HG03460 (cell line): Measurements from ENCODE around the gene OCA2.

Experiments
- ATAC-seq: cut with Tn5 transposase; IDR thresholded peaks from one replicate; pipeline ENCODE4 v1.9.1; 2021; ENCODE audit not compliant: unreplicated experiment

OCA2 gene

DNA sequence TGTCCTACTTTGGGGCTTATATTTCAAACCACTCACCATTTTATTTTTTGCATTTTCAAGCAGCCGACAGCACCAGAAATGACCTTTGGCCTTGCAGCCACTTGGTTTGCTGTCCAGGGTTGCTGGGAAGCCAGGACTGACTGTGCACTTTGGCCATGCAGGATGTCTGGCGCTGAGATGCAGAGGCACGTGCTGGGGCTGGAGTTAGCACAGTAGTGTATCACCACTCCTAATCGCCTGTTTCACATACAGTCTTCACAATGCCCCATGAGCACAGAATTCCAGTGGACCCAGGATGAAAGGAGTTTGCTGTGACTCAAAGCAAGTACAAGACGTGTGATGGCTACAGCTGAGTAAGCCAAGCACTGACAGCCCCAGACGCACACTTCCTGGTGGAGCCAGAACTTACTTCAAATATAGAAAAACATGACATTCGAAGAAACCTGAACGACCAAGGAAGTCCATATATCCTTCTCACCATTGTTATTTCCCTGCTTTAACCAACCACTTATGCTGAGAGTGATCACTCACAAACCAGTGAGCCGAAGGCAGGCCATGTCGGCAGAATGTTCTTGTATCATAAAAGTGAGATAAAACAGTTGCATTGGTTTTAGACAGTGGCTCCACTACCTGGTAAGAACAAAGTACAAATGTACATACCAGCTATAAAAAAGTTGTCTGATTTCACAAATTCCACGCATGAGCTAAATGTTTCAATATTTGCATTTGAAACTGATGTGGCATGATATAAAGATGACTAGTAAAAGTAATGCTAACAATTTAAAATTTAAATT, 16.0 kb downstream of the OCA2 start:
- no peak for ATAC-seq

DNA sequence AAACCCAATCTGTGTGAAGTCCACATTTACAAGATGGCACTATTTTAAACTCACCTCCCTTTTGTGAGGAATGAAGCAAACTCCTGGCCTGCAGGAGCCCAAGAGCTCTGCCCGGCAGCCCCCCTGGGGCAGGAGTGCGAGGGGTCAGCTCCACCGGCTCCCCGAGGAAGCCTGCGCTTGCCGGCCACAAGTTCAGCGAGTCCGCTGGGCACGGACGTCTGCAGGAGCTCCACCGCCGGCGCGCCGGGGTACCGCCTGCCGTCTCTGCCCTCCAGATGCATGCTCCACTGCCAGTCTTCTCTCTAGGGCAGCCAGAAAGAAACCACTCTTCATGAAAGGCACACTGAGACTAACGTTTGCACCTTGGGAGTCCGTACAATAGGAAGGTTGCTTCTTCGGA, 17.5 kb downstream of the OCA2 start:
- ATAC-seq, result no peak

DNA sequence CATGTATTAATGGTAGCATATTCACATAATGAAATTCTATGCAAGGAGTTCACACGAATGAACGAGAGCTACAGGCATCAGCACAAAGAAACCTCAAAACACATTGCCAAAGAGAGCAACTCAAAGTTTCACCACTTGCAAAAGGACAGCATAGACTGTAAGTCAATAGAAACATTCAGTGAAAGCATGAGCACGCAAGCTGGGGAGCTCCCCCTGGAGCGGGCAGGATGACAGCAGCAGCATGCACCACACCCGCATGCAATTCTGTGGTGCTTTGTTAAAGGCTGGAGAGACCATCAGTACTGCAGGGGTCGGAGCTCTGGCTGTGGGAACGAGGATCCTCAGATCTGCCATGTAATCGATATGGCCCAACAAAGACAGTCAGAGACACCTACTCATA, 18.7 kb downstream of the OCA2 start:
- ATAC-seq, result no peak

DNA sequence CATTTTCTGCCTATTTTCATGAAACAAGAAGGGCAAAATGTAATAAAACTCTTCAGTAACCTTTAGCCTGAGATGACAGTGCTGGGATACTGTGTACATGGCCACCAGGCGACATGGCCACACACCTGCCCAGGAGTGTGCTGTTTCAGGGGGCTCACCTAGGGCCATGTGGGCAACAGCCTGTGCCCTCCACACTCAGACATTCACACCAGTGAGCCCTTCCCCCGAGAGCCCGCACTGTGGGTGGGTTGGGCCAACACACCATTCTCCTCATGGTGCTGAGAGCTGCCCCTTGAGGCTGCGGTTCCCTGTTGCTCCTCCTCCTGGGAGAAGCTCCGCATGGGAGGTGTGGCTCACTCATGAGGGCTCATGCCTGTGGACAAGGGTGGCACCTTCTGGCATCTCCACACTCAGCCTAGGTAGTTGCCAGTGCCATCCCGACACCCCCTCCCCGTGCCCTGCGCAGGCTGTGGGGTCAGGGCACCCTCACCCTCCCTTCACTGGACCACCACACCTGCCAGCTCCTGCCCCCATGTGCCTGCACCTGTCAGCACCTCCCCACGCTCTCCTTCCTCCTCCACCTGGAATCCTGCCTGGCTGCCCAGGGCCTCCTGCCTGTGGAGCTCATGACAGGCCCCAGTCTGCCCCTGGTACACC, 19.7 kb downstream of the OCA2 start:
- no peak for ATAC-seq

DNA sequence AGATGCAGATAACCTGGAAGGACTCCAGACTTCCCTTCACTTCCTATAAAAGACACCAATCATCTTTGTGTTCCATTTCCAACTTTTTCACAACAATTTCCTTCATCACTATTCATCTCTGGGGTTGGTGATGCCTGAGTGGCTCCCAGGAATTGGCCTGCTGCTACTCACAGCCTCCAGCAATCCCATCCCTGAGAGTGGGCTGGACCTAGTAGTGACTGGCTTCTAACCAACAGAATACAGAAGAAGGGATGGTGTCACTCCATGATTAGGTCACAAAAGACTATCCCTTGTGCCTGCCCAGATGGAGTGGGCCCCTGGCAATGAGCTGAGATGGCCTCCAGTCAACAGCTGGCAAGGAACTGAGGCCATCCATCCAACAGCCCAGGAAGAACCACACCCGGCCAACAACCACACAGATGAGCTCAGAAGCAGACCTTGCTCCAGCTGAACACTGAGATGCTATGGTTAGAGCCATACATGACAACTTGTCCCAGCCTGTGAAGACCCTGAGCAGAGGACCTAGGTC, 20.9 kb downstream of the OCA2 start:
- no peak for ATAC-seq

DNA sequence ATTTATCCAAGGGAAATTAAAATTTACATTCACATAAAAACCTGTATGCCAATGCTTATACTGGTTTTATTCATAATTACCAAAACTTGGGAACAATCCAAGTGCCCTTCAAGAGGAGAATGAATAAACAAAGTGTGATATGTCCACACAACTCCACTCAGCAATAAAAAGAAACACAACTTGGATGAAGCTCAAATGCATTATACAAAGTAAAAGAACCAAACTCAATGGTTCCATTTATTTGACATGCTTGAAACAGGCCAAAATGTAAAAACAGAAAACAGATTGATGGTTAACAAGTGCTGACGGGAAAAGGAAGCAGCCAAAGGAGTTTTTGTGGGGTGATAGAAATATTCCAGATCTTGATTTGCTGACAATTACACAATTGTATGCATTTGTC, 23.5 kb downstream of the OCA2 start:
- ATAC-seq, result no peak

- no peak for ATAC-seq
These were observed 30.2 kb downstream of the OCA2 start for GRCh38 chr15:28068930-28069329.

DNA sequence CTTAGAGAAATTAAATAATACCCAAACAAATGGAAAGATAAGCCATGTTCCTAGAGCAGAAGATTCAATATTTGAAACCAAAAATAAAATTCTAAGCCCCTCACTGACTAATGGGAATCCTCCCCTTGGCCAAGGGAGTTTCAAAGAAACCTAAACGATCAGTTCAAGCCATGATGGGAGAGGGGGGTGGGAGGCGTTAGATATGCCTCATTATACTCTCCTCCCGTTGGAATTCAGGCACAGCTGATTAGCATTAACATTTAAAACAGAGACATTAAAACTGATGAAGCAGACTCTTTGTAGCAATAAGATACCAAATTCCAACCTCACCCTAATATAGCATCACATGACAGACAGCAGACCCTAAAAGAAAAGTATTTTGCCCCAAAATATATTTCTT, 32.9 kb downstream of the OCA2 start:
- no peak for ATAC-seq

DNA sequence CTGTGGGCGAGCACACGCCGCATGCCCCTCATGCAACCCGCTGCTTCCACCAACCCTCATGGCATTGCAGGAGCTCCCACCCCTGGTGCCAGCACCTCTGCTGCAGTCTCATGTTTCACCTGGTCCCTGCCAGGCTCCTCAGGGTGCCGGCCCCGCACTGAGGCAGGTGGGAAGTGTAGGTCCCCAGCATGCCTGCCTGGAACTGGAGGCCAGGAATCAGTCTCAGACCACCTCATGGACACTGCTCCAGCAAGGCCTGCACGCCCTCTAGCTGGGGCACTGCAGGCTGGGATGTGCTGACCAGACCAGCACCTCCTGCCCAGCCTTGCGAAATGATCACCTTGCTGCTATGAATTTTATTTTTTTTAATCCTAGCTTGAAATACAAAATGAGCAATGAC, 39.1 kb downstream of the OCA2 start:
- ATAC-seq, result no peak

DNA sequence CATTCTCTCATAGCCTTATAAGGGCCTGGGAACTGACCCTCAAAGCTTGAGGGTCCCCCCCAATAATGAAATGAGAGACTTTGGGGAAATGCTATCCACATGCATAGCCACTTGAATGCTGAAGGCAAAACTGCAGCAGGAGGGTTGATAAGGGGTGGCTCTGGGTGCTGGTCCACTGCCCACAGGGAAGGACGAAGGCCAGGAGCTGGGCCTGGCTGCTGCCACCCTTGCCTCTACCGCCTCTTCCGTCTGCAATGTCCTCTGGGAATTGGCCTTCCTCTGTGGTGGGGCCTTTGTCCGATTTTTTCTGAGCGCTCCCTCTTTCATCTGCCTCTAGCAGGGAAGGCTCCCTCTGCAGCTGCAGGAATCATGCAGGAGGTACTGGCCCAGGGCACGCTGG, 41.0 kb downstream of the OCA2 start:
- no peak for ATAC-seq

DNA sequence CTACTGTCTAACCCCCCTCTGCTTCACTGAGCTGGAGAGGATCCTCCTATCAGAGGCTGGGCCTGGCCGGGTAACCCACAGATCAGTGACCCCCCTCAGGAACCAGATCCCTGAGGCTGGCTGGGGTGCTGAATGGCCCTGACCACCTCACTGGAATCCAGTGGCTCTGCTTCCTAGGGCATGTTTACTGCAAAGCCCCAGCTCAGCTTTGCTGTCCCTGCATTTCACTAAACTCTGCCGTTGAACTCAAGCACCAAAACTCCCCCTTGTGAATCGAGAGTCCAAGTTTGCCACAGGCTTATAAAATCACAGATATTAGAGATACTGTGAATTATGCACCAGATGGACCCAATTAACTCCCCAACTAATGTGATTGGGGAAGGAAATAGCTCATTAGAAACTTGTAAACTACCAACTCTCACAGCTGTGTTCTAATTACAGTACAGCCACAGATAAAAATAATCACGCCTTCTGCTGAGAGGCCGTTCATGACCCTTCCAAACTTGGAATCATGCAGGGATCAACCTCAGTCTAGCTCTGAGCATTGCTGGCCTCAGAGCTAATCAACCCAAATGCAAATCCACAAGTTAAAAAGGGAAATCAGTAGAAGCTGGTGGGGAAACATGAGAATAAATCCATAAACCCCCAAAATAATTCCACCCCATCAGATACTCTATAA, 47.0 kb downstream of the OCA2 start:
- ATAC-seq, result no peak

DNA sequence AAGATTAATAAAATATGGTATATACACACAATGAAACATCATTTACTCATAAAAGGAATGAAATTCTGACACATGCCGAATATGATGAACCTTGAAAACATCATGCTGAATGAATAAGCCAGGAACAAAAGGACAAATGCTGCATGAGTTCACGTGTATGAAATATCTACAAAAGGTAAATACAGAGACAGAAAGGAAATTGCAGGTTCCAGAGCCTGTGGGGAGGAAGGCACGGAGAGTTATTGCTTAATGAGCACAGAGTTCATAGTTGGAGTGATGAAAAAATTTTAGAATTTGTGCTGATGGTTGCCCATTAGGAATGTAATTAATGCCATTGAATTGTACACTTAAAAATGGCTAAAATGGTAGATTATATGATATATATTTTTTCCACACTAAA, 49.5 kb downstream of the OCA2 start:
- ATAC-seq, result no peak

DNA sequence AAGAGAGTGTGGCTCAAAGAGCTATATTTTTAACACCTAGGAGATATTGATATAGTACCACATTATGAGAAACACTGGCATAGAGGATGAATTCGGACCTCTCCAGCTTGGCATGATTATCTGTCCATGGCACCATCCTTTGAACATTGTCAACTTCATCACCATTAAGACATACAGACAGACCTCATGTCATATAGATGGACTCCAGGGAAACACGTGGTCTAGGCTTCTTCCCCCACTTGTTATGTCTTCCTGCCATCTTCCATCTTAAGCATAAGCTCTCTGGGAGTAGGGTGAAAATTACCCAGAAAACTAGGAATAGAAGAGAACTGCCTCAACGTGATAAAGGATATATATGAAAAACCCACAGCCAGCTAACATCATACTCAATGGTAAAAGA, 51.8 kb downstream of the OCA2 start:
- no peak for ATAC-seq

DNA sequence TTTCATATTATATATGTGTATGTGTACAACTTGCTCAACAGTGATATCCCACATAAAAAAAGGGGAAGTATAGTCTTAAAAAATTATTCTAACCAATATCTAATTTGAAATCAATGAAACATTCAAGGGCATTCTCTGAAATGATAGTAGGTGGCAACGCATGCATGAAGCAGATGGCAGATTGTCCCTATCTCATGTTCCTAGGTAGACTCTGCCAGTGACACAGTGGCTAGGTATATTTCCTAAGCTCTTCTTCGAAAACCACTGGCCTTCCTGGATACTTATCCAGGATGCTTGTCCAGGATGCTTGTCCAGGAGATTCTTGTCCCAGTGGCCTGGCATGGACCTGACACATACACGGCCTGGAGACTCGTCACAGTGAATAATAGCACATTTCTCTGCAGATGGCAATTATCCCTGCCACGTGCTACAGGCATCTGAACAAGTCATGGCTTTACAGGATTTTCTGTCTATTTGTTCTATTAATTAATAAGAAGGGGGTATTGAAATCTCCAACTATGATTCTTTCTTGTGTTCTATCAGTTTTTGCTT, 54.9 kb downstream of the OCA2 start:
- no peak for ATAC-seq

- ATAC-seq, result no peak
These were observed 55.4 kb downstream of the OCA2 start for GRCh38 chr15:28043691-28044091.

DNA sequence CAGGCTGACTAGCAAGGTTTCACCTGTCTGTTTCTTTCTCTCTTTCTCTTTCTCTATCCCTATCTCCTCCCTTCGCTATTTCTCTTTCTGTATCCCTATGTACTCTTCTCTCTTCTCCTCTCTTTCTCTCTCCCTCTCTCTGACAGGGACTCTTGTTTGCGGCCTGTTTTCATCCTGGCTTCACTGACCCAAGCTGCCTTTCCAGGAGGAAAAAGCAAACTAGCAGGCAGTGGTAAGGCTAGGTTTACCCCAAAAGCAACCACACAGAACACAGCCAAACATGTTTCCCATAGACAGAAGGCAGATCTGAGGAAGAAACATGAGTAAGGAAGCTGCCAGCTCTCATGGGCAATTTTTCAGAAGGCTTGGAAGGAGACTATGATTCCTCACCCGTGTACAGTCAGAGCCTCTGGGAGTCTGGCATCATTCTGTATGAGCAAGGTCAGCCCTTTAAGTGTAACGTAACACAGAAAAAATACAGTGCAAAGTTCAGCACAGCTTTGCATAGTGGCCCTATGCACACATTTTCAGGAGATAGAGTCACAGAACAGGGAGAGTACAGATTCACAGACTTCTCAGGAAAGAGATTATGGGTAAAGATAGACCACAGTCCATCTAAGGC, 61.0 kb downstream of the OCA2 start:
- ATAC-seq, result no peak

- no peak for ATAC-seq
These were observed 65.7 kb downstream of the OCA2 start for GRCh38 chr15:28033443-28033842.

GRCh38 chr15:28030801-28031200, 68.3 kb downstream of the OCA2 start:
- ATAC-seq, result no peak

DNA sequence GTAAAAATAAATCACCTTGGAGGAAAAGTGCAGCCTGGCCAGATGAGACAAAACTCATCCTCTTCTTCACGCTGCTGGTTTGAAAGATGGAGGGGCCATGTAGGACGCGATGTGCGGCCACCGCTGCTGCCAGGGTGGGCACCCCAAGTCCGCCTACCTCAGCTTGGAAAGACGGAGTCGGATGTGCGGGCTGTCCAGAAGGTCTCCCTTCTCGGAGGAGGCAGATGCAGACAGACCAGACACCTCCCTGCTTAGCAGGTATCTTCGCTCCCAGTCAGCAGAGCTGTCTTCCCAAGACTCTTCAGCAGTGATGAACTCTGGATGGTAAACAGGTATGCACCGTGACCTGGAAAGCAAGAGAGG, 71.4 kb downstream of the OCA2 start:
- ATAC-seq, result no peak

GRCh38 chr15:28026764-28027713, 72.1 kb downstream of the OCA2 start:
- ATAC-seq, result no peak
